Adrenal gland (tissue), 12 donors: ENCODE measurements around the gene PRX. TPM values are rescaled to one million over a fixed set of nuclear protein-coding genes. Genes with fewer than 3 reads are reported as not detected.

Experiments used
- DNase-seq, 7 donors: peaks; one replicate each; pipeline ENCODE4 v3.0.0-alpha.2; 2019 to 2020
- H3K27ac ChIP-seq, 5 donors: fragments of 200-600 bp; sonication (generic) in 4 of 5; 1 replicate in 3 of 5; 2 replicates in 2 of 5; pipeline versions ENCODE4 v1.5.1 to v1.8.0; 2016 to 2020; ENCODE audit warnings: mild to moderate bottlenecking in 1 of 5
- H3K27me3 ChIP-seq: fragments of 200-600 bp; 2 replicates; pipeline ENCODE4 v1.8.0; 2021
- H3K36me3 ChIP-seq, 2 donors: fragments of 200-600 bp; replicated peaks in 1 of 2; 1 replicate in 1 of 2; 2 replicates in 1 of 2; pipeline versions ENCODE4 v1.5.1 to v1.8.0; 2018 to 2022
- H3K4me1 ChIP-seq, 2 donors: fragments of 200-600 bp; replicated peaks in 1 of 2; 1 replicate in 1 of 2; 2 replicates in 1 of 2; pipeline versions ENCODE4 v1.5.1 to v1.8.0; 2018 to 2021
- H3K4me3 ChIP-seq, 4 donors: fragments of 200-600 bp; sonication (generic) in 3 of 4; one replicate each; pipeline ENCODE4 v1.5.1; 2016 to 2018
- H3K9me3 ChIP-seq, 3 donors: fragments of 200-600 bp; sonication (generic) in 1 of 3; replicated peaks in 1 of 3; 1 replicate in 2 of 3; 2 replicates in 1 of 3; pipeline versions ENCODE4 v1.5.1 to v1.8.0; 2016 to 2021
- POLR2A ChIP-seq, 2 donors: fragments of 450-650 bp; IDR thresholded peaks; one replicate each; pipeline ENCODE4 v1.6.1; 2017; ENCODE audit warnings: antibody characterized with exemption in 2 of 2, mild to moderate bottlenecking in 2 of 2, moderate library complexity in 1 of 2
- WGBS, 4 donors: extraction: QIAGEN DNeasy Blood & Tissue Kit in 2 of 4; methylation state at CpG; one replicate each; pipeline versions ENCODE4 v1.1.5 to v1.1.7; 2013 to 2017; 5-methylcytosine and 5-hydroxymethylcytosine counted together
- intact Hi-C, 2 donors: fragments of 100-400 bp; cut with DNase I; formaldehyde crosslinking; loops; one replicate each; pipeline versions ENCODE4 v1.14.1 to v1.15.0; 2022 to 2023
- polyA plus RNA-seq, 3 donors: library from polyadenylated mRNA; stranded (reverse); fragments of 200-250 nt in 2 of 3; fragments of 350-450 nt in 1 of 3; fragmentation: Illumina TruSeq in 1 of 3; extraction: RNeasy Lipid Tissue Mini Kit (QIAGEN cat#74804) in 1 of 3; gene quantifications; one replicate each; pipeline ENCODE4 v1.2.3, GENCODE V29; 2013 to 2014
- total RNA-seq, 9 donors: library from RNA; depleted of rRNA in 4 of 9; stranded (reverse); fragments of >200 nt in 4 of 9; fragments of 120-200 nt in 1 of 9; fragmentation: NEBNext Ultra II Directional in 1 of 9; extraction: Animal tissue kit (Norgen Biotek cat#: 25700) in 1 of 9; gene quantifications; one replicate each; pipeline versions ENCODE4 v1.1.0 to v1.2.4, GENCODE V29; 2013 to 2023
- TF ChIP-seq, protein P1 (sequence below), 6 experiments: fragments of 450-650 bp in 4 of 6; fragments of 200-600 bp in 2 of 6; sonication (generic) in 1 of 6; IDR thresholded peaks; 1 replicate in 5 of 6; 2 replicates in 1 of 6; pipeline versions ENCODE4 v1.5.1 to v1.8.0; 2016 to 2021; ENCODE audit warnings: antibody characterized with exemption in 6 of 6, mild to moderate bottlenecking in 2 of 6, moderate library complexity in 1 of 6
- donor health status: healthy with polysubstance abuse.
- donor health status: Bipolar disorder and iron deficiency.
- donor health status: DM: yes; HTN: yes; CAD: no.
- donor health status: DM: no; HTN: no; CAD: no.
- donor health status: DM: no; HTN: no; CAD: no.
- donor health status: DM: yes; HTN: yes; CAD: no.

The PRX gene
- total and polyA plus RNA-seq, 12 donors = 3.2 to 12.8 (median 7.7) TPM

DNA sequence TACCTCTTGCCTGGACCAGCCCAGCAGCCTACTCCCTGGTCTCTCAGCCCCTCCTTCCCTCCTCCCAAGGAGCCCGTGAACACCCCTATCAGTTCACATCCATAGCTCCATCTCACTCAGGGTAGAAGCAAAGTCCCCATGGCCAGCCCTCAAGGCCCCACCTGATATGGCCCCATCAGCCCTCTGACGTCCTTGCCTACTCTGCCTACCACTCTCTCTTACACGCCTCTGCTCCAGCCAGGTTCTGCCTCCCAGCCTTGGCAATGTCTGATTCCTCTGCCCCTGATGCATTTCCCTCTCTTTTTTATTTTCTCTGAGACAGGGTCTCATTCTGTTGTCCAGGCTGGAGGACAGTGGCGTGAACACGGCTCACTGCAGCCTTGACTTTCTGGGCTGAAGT is 38.8 kb upstream of the PRX start:
- H3K4me1 ChIP-seq = no peaks in the 10 kb centered on the region

DNA sequence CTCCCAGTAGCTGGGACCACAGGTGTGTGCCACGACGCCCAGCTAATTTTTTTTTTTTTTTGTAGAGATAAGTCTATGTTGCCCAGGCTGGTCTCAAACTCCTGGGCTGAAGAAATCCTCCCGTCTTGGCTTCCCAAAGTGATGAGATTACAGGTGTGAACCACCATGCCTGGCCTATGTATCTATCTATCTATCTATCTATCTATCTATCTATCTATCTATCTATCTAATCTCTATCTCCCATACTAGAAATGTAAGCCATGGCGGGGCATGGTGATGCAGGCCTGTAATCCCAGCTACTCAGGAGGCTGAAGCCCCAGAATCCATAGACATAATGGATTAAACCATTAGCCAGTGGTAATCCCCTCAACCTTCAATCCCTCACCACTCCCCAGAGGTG is 37.5 kb upstream of the PRX start:
- Histone ChIP-seq H3K4me3 (no peak overlapping the region), H3K9me3 (no peaks in the 10 kb centered on the region), H3K36me3 (peaks cover 0 to 20% of the 10 kb centered on the region in 2 donors), H3K27ac (no peak overlapping the region), H3K4me1 (no peaks in the 10 kb centered on the region), H3K27me3 (no peaks in the 10 kb centered on the region)
- intact Hi-C loops = no loop called here
- TF ChIP-seq, protein P1, sequence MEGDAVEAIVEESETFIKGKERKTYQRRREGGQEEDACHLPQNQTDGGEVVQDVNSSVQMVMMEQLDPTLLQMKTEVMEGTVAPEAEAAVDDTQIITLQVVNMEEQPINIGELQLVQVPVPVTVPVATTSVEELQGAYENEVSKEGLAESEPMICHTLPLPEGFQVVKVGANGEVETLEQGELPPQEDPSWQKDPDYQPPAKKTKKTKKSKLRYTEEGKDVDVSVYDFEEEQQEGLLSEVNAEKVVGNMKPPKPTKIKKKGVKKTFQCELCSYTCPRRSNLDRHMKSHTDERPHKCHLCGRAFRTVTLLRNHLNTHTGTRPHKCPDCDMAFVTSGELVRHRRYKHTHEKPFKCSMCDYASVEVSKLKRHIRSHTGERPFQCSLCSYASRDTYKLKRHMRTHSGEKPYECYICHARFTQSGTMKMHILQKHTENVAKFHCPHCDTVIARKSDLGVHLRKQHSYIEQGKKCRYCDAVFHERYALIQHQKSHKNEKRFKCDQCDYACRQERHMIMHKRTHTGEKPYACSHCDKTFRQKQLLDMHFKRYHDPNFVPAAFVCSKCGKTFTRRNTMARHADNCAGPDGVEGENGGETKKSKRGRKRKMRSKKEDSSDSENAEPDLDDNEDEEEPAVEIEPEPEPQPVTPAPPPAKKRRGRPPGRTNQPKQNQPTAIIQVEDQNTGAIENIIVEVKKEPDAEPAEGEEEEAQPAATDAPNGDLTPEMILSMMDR (IDR thresholded peaks at IDR 0.05) = no peak
- no peak for TF ChIP-seq POLR2A (IDR thresholded peaks at IDR 0.05)
- WGBS, 4 donors = 92 to 96% (median 94%) methylated on average over 4 of the region's 4 CpGs
- DNase-seq = no peak

More for the DNA sequence above, 38.8 kb upstream of the PRX start:
- 50 to 67% (median 58%) methylated on average over 5 of the region's 5 CpGs for WGBS, 4 donors
- Histone ChIP-seq H3K9me3 (no peaks in the 10 kb centered on the region), H3K4me3 (no peak overlapping the region), H3K27me3 (no peaks in the 10 kb centered on the region), H3K27ac (no peak overlapping the region), H3K36me3 (peaks cover 0 to 20% of the 10 kb centered on the region in 2 donors)
- DNase-seq = no peak
- TF ChIP-seq, protein P1 (IDR thresholded peaks at IDR 0.05) = no peak
- TF ChIP-seq POLR2A (IDR thresholded peaks at IDR 0.05) = no peak
- intact Hi-C loops = no loop called here

DNA sequence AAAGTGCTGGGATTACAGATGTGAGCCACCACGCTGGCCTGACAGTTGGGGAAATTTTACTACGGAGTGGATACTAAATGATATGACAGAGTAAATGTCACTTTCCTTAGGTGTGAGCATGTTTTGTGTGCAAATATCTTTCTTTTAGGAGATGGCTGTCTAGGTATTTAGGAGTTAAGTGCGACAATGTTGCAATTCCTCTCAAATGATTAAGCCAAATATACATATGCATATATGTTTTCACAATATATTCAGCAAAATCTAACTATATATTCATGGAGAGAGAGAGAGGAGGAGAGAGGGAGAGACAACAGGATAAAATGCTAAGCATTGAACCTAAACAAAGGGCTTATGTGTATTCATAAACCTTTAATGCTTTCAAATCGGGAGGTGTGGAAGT is 36.3 kb upstream of the PRX start:
- Histone ChIP-seq H3K27me3 (no peaks in the 10 kb centered on the region), H3K4me3 (no peak overlapping the region), H3K9me3 (no peaks in the 10 kb centered on the region), H3K36me3 (peaks cover 0 to 13% of the 10 kb centered on the region in 2 donors), H3K27ac (no peak overlapping the region), H3K4me1 (peaks cover 0 to 5% of the 10 kb centered on the region in 2 donors)
- TF ChIP-seq, protein P1 (IDR thresholded peaks at IDR 0.05) = no peak
- no peak for TF ChIP-seq POLR2A (IDR thresholded peaks at IDR 0.05)
- DNase-seq = no peak
- 91 to 100% (median 95%) methylated on average over 4 of the region's 4 CpGs for WGBS, 4 donors
- intact Hi-C loops = no loop called here

DNA sequence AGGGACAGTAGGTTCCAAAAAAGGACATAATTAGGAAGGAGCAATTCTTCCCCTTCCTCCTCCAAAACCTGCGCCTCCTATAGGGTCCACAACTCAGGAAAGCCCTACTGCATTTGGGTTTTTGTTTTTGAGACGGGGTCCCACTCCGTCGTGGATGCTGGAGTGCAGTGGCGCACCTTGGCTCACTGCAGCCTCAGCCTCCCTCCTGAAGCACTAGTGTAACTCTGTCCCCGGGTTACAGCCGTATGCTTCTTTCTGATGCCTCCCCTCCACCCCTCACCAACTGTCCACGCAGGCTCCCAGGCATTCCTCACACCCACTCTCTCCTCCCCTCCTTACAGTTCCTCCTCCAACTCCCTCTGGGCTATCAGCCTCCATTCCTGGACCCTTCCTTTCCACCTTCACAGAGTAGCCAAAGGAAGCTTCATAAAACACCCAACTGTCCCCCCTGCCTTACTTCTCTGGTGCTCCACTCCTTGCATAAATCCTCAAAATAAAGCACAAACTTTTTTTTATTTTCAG is 33.1 kb upstream of the PRX start:
- H3K27me3 ChIP-seq = no peaks in the 10 kb centered on the region
- no peak overlapping the region for H3K4me3 ChIP-seq
- DNase-seq = no peak
- peaks cover 0 to 18% of the 10 kb centered on the region in 2 donors for H3K36me3 ChIP-seq
- intact Hi-C loops = no loop called here
- H3K4me1 ChIP-seq = peaks cover 10 to 19% of the 10 kb centered on the region in 2 donors
- H3K27ac ChIP-seq = no peak overlapping the region
- no peak for TF ChIP-seq POLR2A (IDR thresholded peaks at IDR 0.05)
- TF ChIP-seq, protein P1 (IDR thresholded peaks at IDR 0.05) = no peak
- H3K9me3 ChIP-seq = no peaks in the 10 kb centered on the region
- WGBS, 4 donors = 84 to 86% (median 85%) methylated on average over 8 of the region's 8 CpGs
